ENCODE data around the gene GALNT13.

GRCh38 chr2:154370873-154371272, 499.2 kb downstream of the GALNT13 start:
- TF ChIP-seq CTCF (IDR thresholded peaks at IDR 0.05) (no peak), POLR2A (IDR thresholded peaks at IDR 0.05) (no peak)

All from breast epithelium (tissue), 3 donors.